ENCODE results near the gene ATXN7L2.

- TF ChIP-seq POLR2A (IDR thresholded peaks at IDR 0.05) (no peak), CTCF (IDR thresholded peaks at IDR 0.05) (no peak)
Measured at GRCh38 chr1:109493227-109493626, 9.5 kb downstream of the ATXN7L2 start.
